Parathyroid adenoma (tissue), 2 donors: ENCODE measurements around the gene NAA16.

Experiments
- H2AFZ ChIP-seq: fragments of 300-600 bp; sonication (generic); one replicate; pipeline ENCODE4 v1.7.0; 2017; ENCODE audit warnings: antibody characterized with exemption, mild to moderate bottlenecking
- H3K27ac ChIP-seq: fragments of 300-600 bp; sonication (generic); one replicate; pipeline ENCODE4 v1.7.0; 2017
- H3K27me3 ChIP-seq: fragments of 300-600 bp; sonication (generic); one replicate; pipeline ENCODE4 v1.7.0; 2017; ENCODE audit warnings: low read length; ENCODE audit not compliant: control insufficient read depth, insufficient read depth
- H3K36me3 ChIP-seq: fragments of 300-600 bp; sonication (generic); one replicate; pipeline ENCODE4 v1.7.0; 2017; ENCODE audit warnings: low read length; ENCODE audit not compliant: control insufficient read depth, insufficient read depth
- H3K4me1 ChIP-seq: fragments of 300-600 bp; sonication (generic); one replicate; pipeline ENCODE4 v1.7.0; 2017; ENCODE audit warnings: control low read depth
- H3K4me2 ChIP-seq: fragments of 300-600 bp; sonication (generic); one replicate; pipeline ENCODE4 v1.7.0; 2017; ENCODE audit warnings: low read length
- H3K4me3 ChIP-seq: fragments of 300-600 bp; sonication (generic); one replicate; pipeline ENCODE4 v1.7.0; 2017; ENCODE audit warnings: low read depth, low read length
- H3K79me2 ChIP-seq: fragments of 300-600 bp; sonication (generic); one replicate; pipeline ENCODE4 v1.7.0; 2017; ENCODE audit warnings: control low read depth
- H3K9ac ChIP-seq: fragments of 300-600 bp; sonication (generic); one replicate; pipeline ENCODE4 v1.7.0; 2017; ENCODE audit warnings: mild to moderate bottlenecking
- H3K9me3 ChIP-seq: fragments of 300-600 bp; sonication (generic); one replicate; pipeline ENCODE4 v1.7.0; 2017; ENCODE audit warnings: low read length; ENCODE audit not compliant: control insufficient read depth
- TF ChIP-seq, protein P1 (sequence below): fragments of 300-600 bp; sonication (generic); IDR thresholded peaks from one replicate; pipeline ENCODE4 v1.7.0; 2017; ENCODE audit warnings: antibody characterized with exemption, mild to moderate bottlenecking
- donor health status: primary hyperparathyroidism.

Gene NAA16

GRCh38 chr13:41310963-41311405, at the start of gene NAA16:
Gene NAA16 (plus strand): TSS chr13:41311267. CDS start chr13:41311529, 262 bp downstream.
- peak within 1 kb of the TSS; percentile 79 for H3K27ac ChIP-seq
- H3K4me1 ChIP-seq: no peaks in the 10 kb centered on the region
- TF ChIP-seq, protein P1, sequence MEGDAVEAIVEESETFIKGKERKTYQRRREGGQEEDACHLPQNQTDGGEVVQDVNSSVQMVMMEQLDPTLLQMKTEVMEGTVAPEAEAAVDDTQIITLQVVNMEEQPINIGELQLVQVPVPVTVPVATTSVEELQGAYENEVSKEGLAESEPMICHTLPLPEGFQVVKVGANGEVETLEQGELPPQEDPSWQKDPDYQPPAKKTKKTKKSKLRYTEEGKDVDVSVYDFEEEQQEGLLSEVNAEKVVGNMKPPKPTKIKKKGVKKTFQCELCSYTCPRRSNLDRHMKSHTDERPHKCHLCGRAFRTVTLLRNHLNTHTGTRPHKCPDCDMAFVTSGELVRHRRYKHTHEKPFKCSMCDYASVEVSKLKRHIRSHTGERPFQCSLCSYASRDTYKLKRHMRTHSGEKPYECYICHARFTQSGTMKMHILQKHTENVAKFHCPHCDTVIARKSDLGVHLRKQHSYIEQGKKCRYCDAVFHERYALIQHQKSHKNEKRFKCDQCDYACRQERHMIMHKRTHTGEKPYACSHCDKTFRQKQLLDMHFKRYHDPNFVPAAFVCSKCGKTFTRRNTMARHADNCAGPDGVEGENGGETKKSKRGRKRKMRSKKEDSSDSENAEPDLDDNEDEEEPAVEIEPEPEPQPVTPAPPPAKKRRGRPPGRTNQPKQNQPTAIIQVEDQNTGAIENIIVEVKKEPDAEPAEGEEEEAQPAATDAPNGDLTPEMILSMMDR: no peak
- peaks cover 22% of the 10 kb centered on the region for H3K79me2 ChIP-seq
- H3K36me3 ChIP-seq: no peaks in the 10 kb centered on the region
- H3K27me3 ChIP-seq: no peaks in the 10 kb centered on the region
- peak within 1 kb of the TSS; percentile 91 for H3K9ac ChIP-seq
- no peaks in the 10 kb centered on the region for H3K9me3 ChIP-seq
- peak within 1 kb of the TSS; percentile 91 for H2AFZ ChIP-seq
- H3K4me2 ChIP-seq: peak within 1 kb of the TSS; percentile 92
- H3K4me3 ChIP-seq: peak within 1 kb of the TSS; percentile 89

DNA sequence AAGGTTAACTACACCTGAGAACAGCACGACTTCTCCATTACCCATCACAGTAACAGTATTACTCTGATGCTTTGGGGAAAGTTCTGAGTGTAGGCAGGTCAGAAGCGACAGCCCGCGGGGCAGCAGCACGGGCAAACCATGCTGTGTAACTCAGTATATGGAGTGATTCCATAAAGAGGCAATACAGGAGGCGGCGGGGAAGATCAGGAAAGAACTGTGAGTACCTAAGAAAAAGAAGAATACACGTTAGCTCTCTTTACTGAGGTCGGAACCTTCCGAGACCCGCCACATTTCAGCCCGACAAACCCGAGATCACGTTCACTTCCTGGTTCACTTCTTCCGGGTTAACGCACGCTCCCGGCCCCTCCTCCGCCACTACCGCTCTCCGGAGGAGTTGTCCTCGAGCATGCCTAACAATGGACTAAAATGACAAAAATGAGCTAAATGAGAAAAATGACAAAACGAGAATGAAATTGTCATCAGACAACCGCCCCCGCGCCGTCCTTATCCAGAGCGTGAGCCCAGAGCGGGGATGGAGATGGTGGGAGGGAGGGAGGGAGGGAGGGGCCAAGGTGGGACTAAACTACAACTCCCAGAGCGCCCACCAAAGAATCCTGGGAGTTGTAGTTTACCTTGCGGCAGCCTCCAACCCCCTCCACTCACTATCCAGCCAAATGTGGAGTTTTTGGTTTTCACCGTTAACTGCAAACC, 47.7 kb upstream of the NAA16 start, which contains the start of gene MTRF1:
Gene MTRF1, minus strand, starts transcription at position 316 of the 711 bp plus-strand sequence. CDS start 2,669 bp downstream, outside the sequence.
- Histone ChIP-seq H3K9me3 (no peaks in the 10 kb centered on the region), H3K79me2 (no peaks in the 10 kb centered on the region), H3K4me3 (peak within 1 kb of the TSS; percentile 79), H3K4me1 (peaks cover 2% of the 10 kb centered on the region), H3K9ac (no peak within 1 kb of the TSS), H3K4me2 (peak within 1 kb of the TSS; percentile 94), H3K27me3 (no peaks in the 10 kb centered on the region), H3K27ac (peak within 1 kb of the TSS; percentile 75), H3K36me3 (no peaks in the 10 kb centered on the region), H2AFZ (peak within 1 kb of the TSS; percentile 98)
- TF ChIP-seq, protein P1: no peak

DNA sequence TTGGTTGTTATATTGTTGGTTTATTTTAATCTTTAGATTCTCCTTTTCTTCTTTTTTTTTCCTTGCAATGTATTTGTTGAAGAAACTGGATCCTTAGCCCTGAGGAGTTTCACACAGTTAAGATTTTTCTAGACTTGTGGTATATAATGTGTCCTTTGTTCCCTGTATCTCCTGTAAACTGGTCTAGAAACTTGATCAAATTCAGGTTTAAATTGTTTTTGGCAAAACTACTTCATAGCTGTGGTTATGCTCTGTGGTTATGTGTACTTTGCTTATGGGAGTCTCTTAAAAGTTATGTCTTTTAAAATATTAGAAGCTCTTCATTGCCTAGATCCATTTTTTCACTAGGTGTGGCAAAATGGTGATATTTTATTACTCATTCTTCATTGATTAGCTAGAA, 44.0 kb upstream of the NAA16 start:
- Histone ChIP-seq H3K4me1 (peaks cover 2% of the 10 kb centered on the region), H3K9me3 (no peaks in the 10 kb centered on the region), H3K79me2 (no peaks in the 10 kb centered on the region), H3K4me2 (no peak overlapping the region), H3K9ac (no peak overlapping the region), H3K36me3 (no peaks in the 10 kb centered on the region), H3K27ac (no peak overlapping the region), H3K27me3 (no peaks in the 10 kb centered on the region), H2AFZ (no peak overlapping the region), H3K4me3 (no peak overlapping the region)
- TF ChIP-seq, protein P1: no peak

DNA sequence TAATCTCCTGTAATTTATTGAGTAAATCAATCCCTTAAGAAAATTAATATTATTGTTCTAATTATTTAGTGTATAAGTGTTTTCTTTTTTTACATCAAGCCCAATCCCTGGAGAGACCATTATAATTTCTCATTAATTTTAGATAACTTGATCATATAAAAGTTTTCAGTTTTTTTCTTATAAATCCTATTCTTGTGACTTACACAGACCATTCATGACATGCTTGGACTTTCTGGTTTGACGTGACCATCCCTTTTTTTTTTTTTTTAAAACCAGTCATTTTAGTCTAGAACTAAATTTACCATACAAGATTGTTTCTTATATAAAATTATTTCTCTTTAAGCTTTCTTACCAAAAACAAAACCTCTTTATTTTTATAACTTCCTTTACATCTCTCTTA, 42.3 kb upstream of the NAA16 start:
- no peak overlapping the region for H3K4me3 ChIP-seq
- no peak overlapping the region for H2AFZ ChIP-seq
- H3K9me3 ChIP-seq: no peaks in the 10 kb centered on the region
- H3K9ac ChIP-seq: no peak overlapping the region
- H3K4me2 ChIP-seq: no peak overlapping the region
- no peaks in the 10 kb centered on the region for H3K4me1 ChIP-seq
- no peak overlapping the region for H3K27ac ChIP-seq
- no peaks in the 10 kb centered on the region for H3K36me3 ChIP-seq
- TF ChIP-seq, protein P1: no peak
- no peaks in the 10 kb centered on the region for H3K27me3 ChIP-seq
- H3K79me2 ChIP-seq: no peaks in the 10 kb centered on the region
